T-cell (primary cell): ENCODE results near the gene IKZF2. TPM values are rescaled to one million over a fixed set of nuclear protein-coding genes. Genes with fewer than 3 reads are reported as not detected.
A peak's percentile ranks its signal among the peaks of the same experiment; 100 is the strongest.

Source experiments
- ATAC-seq, 4 experiments: fragments of 200-7000 bp in 3 of 4; fragments of 150-1000 bp in 1 of 4; cut with Tn5 transposase; replicated peaks in 1 of 4; 1 replicate in 3 of 4; 2 replicates in 1 of 4; pipeline ENCODE4 v1.10.0; 2021; ENCODE audit warnings: moderate library complexity in 3 of 4, mild to moderate bottlenecking in 2 of 4, moderate number of reproducible peaks in 1 of 4
- CTCF ChIA-PET, 2 donors: fragments of 300-600 bp; sonication (Branson Sonifier 250); formaldehyde crosslinking; loops; one replicate each; lab custom pipeline; 2022; ENCODE audit warnings: antibody characterized with exemption in 2 of 2; lab: Charles Lee
- POLR2A ChIA-PET, 2 donors: fragments of 300-600 bp; sonication (Branson Sonifier 250); formaldehyde crosslinking; loops; one replicate each; lab custom pipeline; 2022; ENCODE audit warnings: antibody characterized with exemption in 2 of 2; lab: Charles Lee
- DNase-seq, 35 experiments: peaks; one replicate each; pipeline versions ENCODE4 v3.0.0 to v3.0.0-alpha.2; 2013 to 2023
- H3K27ac ChIP-seq: one replicate; pipeline ENCODE4 v1.5.1; 2013; ENCODE audit warnings: low read length
- H3K27me3 ChIP-seq, 2 experiments: replicated peaks in 1 of 2; 1 replicate in 1 of 2; 2 replicates in 1 of 2; pipeline versions ENCODE4 v1.6.1 to v1.7.0; 2013; ENCODE audit warnings: low read length in 1 of 2, mixed read lengths in 1 of 2; ENCODE audit not compliant: control insufficient read depth in 2 of 2, insufficient read depth in 2 of 2; ENCODE audit errors: extremely low read depth in 1 of 2
- H3K36me3 ChIP-seq, 2 donors: 1 replicate in 1 of 2; 2 replicates in 1 of 2; pipeline versions ENCODE4 v1.6.1 to v1.7.0; 2013; ENCODE audit warnings: low read length in 1 of 2; ENCODE audit not compliant: control insufficient read depth in 2 of 2, insufficient read depth in 1 of 2; ENCODE audit errors: extremely low read depth in 1 of 2
- H3K4me1 ChIP-seq, 2 experiments: 1 replicate in 1 of 2; 2 replicates in 1 of 2; pipeline versions ENCODE4 v1.6.1 to v1.7.0; 2013; ENCODE audit warnings: low read length in 2 of 2, mixed read lengths in 1 of 2; ENCODE audit not compliant: insufficient read depth in 2 of 2, control insufficient read depth in 1 of 2; ENCODE audit errors: extremely low read depth in 1 of 2
- H3K4me3 ChIP-seq, 2 donors: 1 replicate in 1 of 2; 2 replicates in 1 of 2; pipeline versions ENCODE4 v1.5.1 to v1.7.0; 2013; ENCODE audit warnings: mild to moderate bottlenecking in 2 of 2, low read length in 1 of 2, moderate library complexity in 1 of 2; ENCODE audit not compliant: control insufficient read depth in 1 of 2; ENCODE audit errors: extremely low read depth in 1 of 2
- H3K9me3 ChIP-seq: 2 replicates; pipeline ENCODE4 v1.7.0; 2013
- H3K27ac Mint-ChIP-seq, 2 donors: one replicate each; pipeline ENCODE4 v1.8.0; 2020 to 2021; ENCODE audit warnings: mild to moderate bottlenecking in 2 of 2, mixed read lengths in 2 of 2
- H3K27me3 Mint-ChIP-seq, 2 donors: one replicate each; pipeline ENCODE4 v1.8.0; 2021 to 2022; ENCODE audit warnings: mixed read lengths in 2 of 2
- H3K36me3 Mint-ChIP-seq: one replicate; pipeline ENCODE4 v1.8.0; 2021; ENCODE audit warnings: mixed read lengths
- H3K4me1 Mint-ChIP-seq, 3 donors: one replicate each; pipeline ENCODE4 v1.8.0; 2020 to 2022; ENCODE audit warnings: mixed read lengths in 3 of 3, mild to moderate bottlenecking in 1 of 3
- H3K4me3 Mint-ChIP-seq, 3 donors: one replicate each; pipeline ENCODE4 v1.8.0; 2020 to 2022; ENCODE audit warnings: mild to moderate bottlenecking in 3 of 3, mixed read lengths in 3 of 3, moderate library complexity in 3 of 3
- H3K9me3 Mint-ChIP-seq, 3 donors: one replicate each; pipeline ENCODE4 v1.8.0; 2020 to 2022; ENCODE audit warnings: mixed read lengths in 3 of 3
- WGBS: methylation state at CpG from one replicate; pipeline ENCODE4 v1.1.5; 2013; ENCODE audit warnings: missing lambda C conversion rate; ENCODE audit not compliant: insufficient coverage; 5-methylcytosine and 5-hydroxymethylcytosine counted together
- total RNA-seq, 35 experiments: library from RNA in 6 of 35; stranded (reverse) in 6 of 35; fragments of 120-200 nt in 1 of 35; gene quantifications; one replicate each; pipeline versions ENCODE4 v1.2.1 to v1.2.4 and lab custom pipeline; 2013 to 2026

IKZF2 gene
- total RNA-seq, 5 donors from 2014 or later (not counting 1 experiment from before 2014, with no cell fraction given): 23.4 to 64.1 (median 31.0) TPM

GRCh38 chr2:212998626-212999359 is 152.6 kb downstream of the IKZF2 start:
- Mint-ChIP-seq H3K27me3 (no peaks in the 10 kb centered on the region), H3K4me3 (no peak overlapping the region), H3K4me1 (peaks cover 9 to 13% (median 12%) of the 10 kb centered on the region in 3 donors), H3K27ac (no peak overlapping the region), H3K9me3 (no peaks in the 10 kb centered on the region), H3K36me3 (no peaks in the 10 kb centered on the region)
- CTCF ChIA-PET: no interaction called here
- Histone ChIP-seq H3K4me3 (no peak overlapping the region), H3K27me3 (no peaks in the 10 kb centered on the region), H3K9me3 (no peaks in the 10 kb centered on the region), H3K27ac (no peak overlapping the region), H3K36me3 (no peaks in the 10 kb centered on the region), H3K4me1 (peaks cover 0 to 12% of the 10 kb centered on the region in 2 experiments)
- DNase-seq (no peak), ATAC-seq (no peak)
- WGBS: no CpG with 5 or more reads among the region's 2 CpGs
- POLR2A ChIA-PET: no interaction called here

- Mint-ChIP-seq H3K9me3 (no peaks in the 10 kb centered on the region), H3K27me3 (no peaks in the 10 kb centered on the region), H3K4me3 (no peak overlapping the region), H3K4me1 (peaks cover 9 to 13% (median 12%) of the 10 kb centered on the region in 3 donors), H3K27ac (no peak overlapping the region), H3K36me3 (no peaks in the 10 kb centered on the region)
- Histone ChIP-seq H3K36me3 (no peaks in the 10 kb centered on the region), H3K4me1 (peaks cover 0 to 12% of the 10 kb centered on the region in 2 experiments), H3K4me3 (no peak overlapping the region), H3K27me3 (no peaks in the 10 kb centered on the region), H3K9me3 (no peaks in the 10 kb centered on the region), H3K27ac (no peak overlapping the region)
- WGBS: 100% methylated on average over 3 of the region's 3 CpGs
- no peak for DNase-seq
- ChIA-PET CTCF (no interaction called here), POLR2A (no interaction called here)
- no peak for ATAC-seq
These were observed 153.8 kb downstream of the IKZF2 start for GRCh38 chr2:212997526-212998020.

DNA sequence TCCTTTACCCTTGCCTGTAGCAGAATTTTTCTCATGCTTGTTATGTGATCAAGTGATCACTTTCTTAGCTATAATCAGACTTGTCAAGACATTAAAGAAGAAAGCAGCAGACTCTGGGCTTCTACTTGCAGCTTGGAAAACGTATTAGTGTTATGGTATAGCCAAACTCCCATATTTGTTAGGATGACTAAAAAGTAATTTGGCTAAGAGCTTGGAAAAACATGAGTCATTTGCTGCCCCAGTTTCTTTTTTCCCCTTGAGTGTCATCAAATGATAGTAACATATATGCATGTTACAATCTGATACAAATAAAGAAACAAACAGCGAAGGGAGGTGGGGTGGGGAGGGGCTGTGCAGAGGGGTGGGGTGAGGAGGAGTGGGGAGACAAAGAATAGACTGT is 155.5 kb downstream of the IKZF2 start:
- Histone ChIP-seq H3K27ac (no peak overlapping the region), H3K27me3 (no peaks in the 10 kb centered on the region), H3K36me3 (no peaks in the 10 kb centered on the region), H3K4me1 (peaks cover 0 to 1% of the 10 kb centered on the region in 2 experiments), H3K9me3 (no peaks in the 10 kb centered on the region), H3K4me3 (no peak overlapping the region)
- WGBS: no CpG with 5 or more reads among the region's 2 CpGs
- Mint-ChIP-seq H3K4me3 (no peak overlapping the region), H3K4me1 (peaks cover 2 to 5% (median 4%) of the 10 kb centered on the region in 3 donors), H3K36me3 (no peaks in the 10 kb centered on the region), H3K9me3 (no peaks in the 10 kb centered on the region), H3K27ac (no peak overlapping the region), H3K27me3 (no peaks in the 10 kb centered on the region)
- POLR2A ChIA-PET: no interaction called here
- ATAC-seq (no peak), DNase-seq (no peak)
- CTCF ChIA-PET: no interaction called here

- Histone ChIP-seq H3K4me1 (no peaks in the 10 kb centered on the region), H3K27me3 (no peaks in the 10 kb centered on the region), H3K27ac (no peak overlapping the region), H3K4me3 (no peak overlapping the region), H3K9me3 (no peaks in the 10 kb centered on the region), H3K36me3 (no peaks in the 10 kb centered on the region)
- Mint-ChIP-seq H3K4me1 (peaks cover 0 to 2% (median 0%) of the 10 kb centered on the region in 3 donors), H3K36me3 (no peaks in the 10 kb centered on the region), H3K9me3 (no peaks in the 10 kb centered on the region), H3K27me3 (no peaks in the 10 kb centered on the region), H3K4me3 (no peak overlapping the region), H3K27ac (no peak overlapping the region)
- ATAC-seq (no peak), DNase-seq (no peak)
- ChIA-PET CTCF (no interaction called here), POLR2A (no interaction called here)
These were observed 156.4 kb downstream of the IKZF2 start for GRCh38 chr2:212994976-212995375.

- Histone ChIP-seq H3K27me3 (no peaks in the 10 kb centered on the region), H3K4me1 (no peaks in the 10 kb centered on the region), H3K4me3 (no peak overlapping the region), H3K27ac (no peak overlapping the region), H3K9me3 (no peaks in the 10 kb centered on the region), H3K36me3 (no peaks in the 10 kb centered on the region)
- peak overlapping the region in 1 of 2 donors; percentile 38 for H3K27ac Mint-ChIP-seq
- DNase-seq (no peak), ATAC-seq (no peak)
- no peak overlapping the region for H3K4me3 Mint-ChIP-seq
- H3K27me3 Mint-ChIP-seq: no peaks in the 10 kb centered on the region
- peaks cover 0 to 4% (median 3%) of the 10 kb centered on the region in 3 donors for H3K9me3 Mint-ChIP-seq
- no CpG with 5 or more reads among the region's 1 CpG for WGBS
- no peaks in the 10 kb centered on the region for H3K36me3 Mint-ChIP-seq
- no peaks in the 10 kb centered on the region for H3K4me1 Mint-ChIP-seq
- ChIA-PET POLR2A (no interaction called here), CTCF (no interaction called here)
These were observed 160.3 kb downstream of the IKZF2 start for GRCh38 chr2:212991120-212991519.

DNA sequence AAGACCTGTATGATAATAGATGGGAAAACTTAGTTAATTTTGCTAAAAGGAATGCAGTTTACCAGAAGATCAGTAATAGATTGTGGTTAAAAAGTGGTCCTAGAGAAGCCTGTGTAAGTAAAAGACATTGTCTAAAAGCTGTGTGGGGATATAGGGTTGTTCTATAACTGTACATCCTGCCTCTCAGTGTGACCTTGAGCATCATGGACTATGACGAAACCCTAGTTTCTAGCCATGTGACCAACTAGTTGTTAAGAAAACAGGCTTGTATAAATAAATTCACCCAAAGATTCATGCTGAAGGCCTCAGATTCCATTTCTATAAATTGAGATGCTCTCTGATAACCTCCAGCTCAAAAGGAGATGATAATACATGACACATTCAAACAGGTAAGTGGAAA is 160.7 kb downstream of the IKZF2 start:
- no peaks in the 10 kb centered on the region for H3K9me3 ChIP-seq
- H3K4me3 ChIP-seq: no peak overlapping the region
- H3K27ac Mint-ChIP-seq: no peak overlapping the region
- no peak overlapping the region for H3K27ac ChIP-seq
- no peaks in the 10 kb centered on the region for H3K4me1 ChIP-seq
- WGBS: no CpG with 5 or more reads among the region's 1 CpG
- H3K36me3 Mint-ChIP-seq: no peaks in the 10 kb centered on the region
- H3K27me3 Mint-ChIP-seq: no peaks in the 10 kb centered on the region
- ChIA-PET CTCF (no interaction called here), POLR2A (no interaction called here)
- H3K4me1 Mint-ChIP-seq: no peaks in the 10 kb centered on the region
- no peak overlapping the region for H3K4me3 Mint-ChIP-seq
- H3K9me3 Mint-ChIP-seq: peaks cover 0 to 4% (median 3%) of the 10 kb centered on the region in 3 donors
- DNase-seq: no peak
- H3K27me3 ChIP-seq: no peaks in the 10 kb centered on the region
- ATAC-seq: no peak
- no peaks in the 10 kb centered on the region for H3K36me3 ChIP-seq
